Esophagus squamous epithelium (tissue), 4 donors: ENCODE data around the gene TMED10.

ENCODE experiments used
- POLR2A ChIP-seq, 4 donors: fragments of 450-650 bp; IDR thresholded peaks; one replicate each; pipeline ENCODE4 v1.6.1; 2017; ENCODE audit warnings: antibody characterized with exemption in 4 of 4, mild to moderate bottlenecking in 4 of 4, moderate library complexity in 3 of 4
- TF ChIP-seq, protein P1 (sequence below), 6 experiments: fragments of 450-650 bp in 4 of 6; fragments of 200-600 bp in 2 of 6; sonication (generic) in 2 of 6; IDR thresholded peaks; one replicate each; pipeline ENCODE4 v1.5.1; 2016 to 2019; ENCODE audit warnings: antibody characterized with exemption in 6 of 6, mild to moderate bottlenecking in 4 of 6, moderate library complexity in 4 of 6

DNA sequence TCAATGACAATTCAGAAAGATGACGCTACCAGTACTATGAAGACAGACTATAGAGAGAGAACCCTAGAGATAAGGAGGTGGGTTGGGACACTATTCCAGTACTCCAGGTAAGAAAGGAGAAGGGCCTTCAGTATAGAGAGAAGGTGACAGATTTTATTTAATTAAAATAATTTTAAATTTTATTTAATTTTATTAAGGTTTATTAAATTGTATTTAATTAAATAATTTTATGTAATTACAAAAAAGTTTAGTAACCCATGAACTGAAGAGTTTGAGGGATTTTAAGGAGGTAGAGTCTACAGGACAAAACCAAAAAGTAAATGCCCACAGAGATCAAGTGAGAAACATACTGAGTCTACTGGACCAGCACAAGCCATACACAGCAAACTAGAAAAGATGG lies 20.3 kb downstream of the TMED10 start:
- TF ChIP-seq, protein P1, sequence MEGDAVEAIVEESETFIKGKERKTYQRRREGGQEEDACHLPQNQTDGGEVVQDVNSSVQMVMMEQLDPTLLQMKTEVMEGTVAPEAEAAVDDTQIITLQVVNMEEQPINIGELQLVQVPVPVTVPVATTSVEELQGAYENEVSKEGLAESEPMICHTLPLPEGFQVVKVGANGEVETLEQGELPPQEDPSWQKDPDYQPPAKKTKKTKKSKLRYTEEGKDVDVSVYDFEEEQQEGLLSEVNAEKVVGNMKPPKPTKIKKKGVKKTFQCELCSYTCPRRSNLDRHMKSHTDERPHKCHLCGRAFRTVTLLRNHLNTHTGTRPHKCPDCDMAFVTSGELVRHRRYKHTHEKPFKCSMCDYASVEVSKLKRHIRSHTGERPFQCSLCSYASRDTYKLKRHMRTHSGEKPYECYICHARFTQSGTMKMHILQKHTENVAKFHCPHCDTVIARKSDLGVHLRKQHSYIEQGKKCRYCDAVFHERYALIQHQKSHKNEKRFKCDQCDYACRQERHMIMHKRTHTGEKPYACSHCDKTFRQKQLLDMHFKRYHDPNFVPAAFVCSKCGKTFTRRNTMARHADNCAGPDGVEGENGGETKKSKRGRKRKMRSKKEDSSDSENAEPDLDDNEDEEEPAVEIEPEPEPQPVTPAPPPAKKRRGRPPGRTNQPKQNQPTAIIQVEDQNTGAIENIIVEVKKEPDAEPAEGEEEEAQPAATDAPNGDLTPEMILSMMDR (IDR thresholded peaks at IDR 0.05): no peak
- no peak for TF ChIP-seq POLR2A (IDR thresholded peaks at IDR 0.05)
